ENCODE results near the gene MRAS. TPM values are rescaled to one million over a fixed set of nuclear protein-coding genes. Genes with fewer than 3 reads are reported as not detected.

MRAS gene
- polyA plus RNA-seq, 4 donors, result 0.45 to 10.1 (median 3.6) TPM

- peaks cover 0 to 16% (median 0%) of the 10 kb centered on the region in 3 donors for H3K4me1 ChIP-seq (ENCODE audit: control insufficient read depth in 3 of 3, insufficient read depth in 2 of 3, low read depth in 1 of 3, low read length in 2 of 3)
- no peak overlapping the region for H3K4me3 ChIP-seq (ENCODE audit: low read depth in 1 of 3, low read length in 3 of 3)
- peaks cover 0 to 3% (median 0%) of the 10 kb centered on the region in 3 donors for H3K36me3 ChIP-seq (ENCODE audit: control insufficient read depth in 3 of 3, insufficient read depth in 2 of 3, low read depth in 1 of 3, low read length in 3 of 3)
- H3K27me3 ChIP-seq (ENCODE audit: control insufficient read depth in 3 of 3, insufficient read depth in 3 of 3, low read length in 3 of 3), result peaks cover 2 to 28% (median 10%) of the 10 kb centered on the region in 3 donors
- DNase-seq (no peak), FAIRE-seq (no peak)
- no peaks in the 10 kb centered on the region for H3K9me3 ChIP-seq (ENCODE audit: control insufficient read depth in 2 of 2, insufficient read depth in 1 of 2, low read depth in 1 of 2, low read length in 1 of 2)
- no peak overlapping the region for H3K27ac ChIP-seq (ENCODE audit: low read depth in 1 of 3, low read length in 2 of 3)
- WGBS, 3 donors, result 78 to 90% (median 83%) methylated on average over 3 of the region's 3 CpGs
Observed at GRCh38 chr3:138440596-138440995, 92.2 kb downstream of the MRAS start.

- FAIRE-seq (no peak), DNase-seq (no peak)
- Histone ChIP-seq H3K4me1 (ENCODE audit: control insufficient read depth in 3 of 3, insufficient read depth in 2 of 3, low read depth in 1 of 3, low read length in 2 of 3) (peaks cover 0 to 14% (median 0%) of the 10 kb centered on the region in 3 donors), H3K27ac (ENCODE audit: low read depth in 1 of 3, low read length in 2 of 3) (no peak overlapping the region), H3K36me3 (ENCODE audit: control insufficient read depth in 3 of 3, insufficient read depth in 2 of 3, low read depth in 1 of 3, low read length in 3 of 3) (peaks cover 0 to 3% (median 0%) of the 10 kb centered on the region in 3 donors), H3K9me3 (ENCODE audit: control insufficient read depth in 2 of 2, insufficient read depth in 1 of 2, low read depth in 1 of 2, low read length in 1 of 2) (no peaks in the 10 kb centered on the region), H3K27me3 (ENCODE audit: control insufficient read depth in 3 of 3, insufficient read depth in 3 of 3, low read length in 3 of 3) (peaks cover 0 to 21% (median 4%) of the 10 kb centered on the region in 3 donors), H3K4me3 (ENCODE audit: low read depth in 1 of 3, low read length in 3 of 3) (no peak overlapping the region)
- 95 to 100% (median 96%) methylated on average over 2 of the region's 2 CpGs for WGBS, 3 donors
Observed at GRCh38 chr3:138441256-138441655, 92.9 kb downstream of the MRAS start.

GRCh38 chr3:138441742-138442141, 93.4 kb downstream of the MRAS start:
- peaks cover 0 to 14% (median 0%) of the 10 kb centered on the region in 3 donors for H3K4me1 ChIP-seq (ENCODE audit: control insufficient read depth in 3 of 3, insufficient read depth in 2 of 3, low read depth in 1 of 3, low read length in 2 of 3)
- peaks cover 0 to 3% (median 0%) of the 10 kb centered on the region in 3 donors for H3K36me3 ChIP-seq (ENCODE audit: control insufficient read depth in 3 of 3, insufficient read depth in 2 of 3, low read depth in 1 of 3, low read length in 3 of 3)
- H3K27ac ChIP-seq (ENCODE audit: low read depth in 1 of 3, low read length in 2 of 3), result no peak overlapping the region
- 71 to 75% (median 75%) methylated on average over 2 of the region's 2 CpGs for WGBS, 3 donors
- no peaks in the 10 kb centered on the region for H3K9me3 ChIP-seq (ENCODE audit: control insufficient read depth in 2 of 2, insufficient read depth in 1 of 2, low read depth in 1 of 2, low read length in 1 of 2)
- H3K27me3 ChIP-seq (ENCODE audit: control insufficient read depth in 3 of 3, insufficient read depth in 3 of 3, low read length in 3 of 3), result peaks cover 0 to 16% (median under 1%) of the 10 kb centered on the region in 3 donors
- FAIRE-seq, result no peak
- no peak for DNase-seq
- H3K4me3 ChIP-seq (ENCODE audit: low read depth in 1 of 3, low read length in 3 of 3), result no peak overlapping the region

- Histone ChIP-seq H3K36me3 (ENCODE audit: control insufficient read depth in 3 of 3, insufficient read depth in 2 of 3, low read depth in 1 of 3, low read length in 3 of 3) (peaks cover 0 to 3% (median 0%) of the 10 kb centered on the region in 3 donors), H3K27me3 (ENCODE audit: control insufficient read depth in 3 of 3, insufficient read depth in 3 of 3, low read length in 3 of 3) (peaks cover 0 to 9% (median 0%) of the 10 kb centered on the region in 3 donors), H3K9me3 (ENCODE audit: control insufficient read depth in 2 of 2, insufficient read depth in 1 of 2, low read depth in 1 of 2, low read length in 1 of 2) (no peaks in the 10 kb centered on the region), H3K4me1 (ENCODE audit: control insufficient read depth in 3 of 3, insufficient read depth in 2 of 3, low read depth in 1 of 3, low read length in 2 of 3) (peaks cover 0 to 14% (median 0%) of the 10 kb centered on the region in 3 donors), H3K4me3 (ENCODE audit: low read depth in 1 of 3, low read length in 3 of 3) (no peak overlapping the region), H3K27ac (ENCODE audit: low read depth in 1 of 3, low read length in 2 of 3) (peak overlapping the region in 1 of 3 donors; percentile 10)
- no peak for FAIRE-seq
- DNase-seq, result peak; percentile 66 to 84
- 23 to 56% (median 51%) methylated on average over 5 of the region's 5 CpGs for WGBS, 3 donors
Observed at GRCh38 chr3:138442433-138442832, 94.1 kb downstream of the MRAS start.

- H3K4me3 ChIP-seq (ENCODE audit: low read depth in 1 of 3, low read length in 3 of 3), result no peak overlapping the region
- DNase-seq (no peak), FAIRE-seq (no peak)
- 61 to 80% (median 71%) methylated on average over 2 of the region's 2 CpGs for WGBS, 3 donors
- peaks cover 0 to 14% (median 0%) of the 10 kb centered on the region in 3 donors for H3K4me1 ChIP-seq (ENCODE audit: control insufficient read depth in 3 of 3, insufficient read depth in 2 of 3, low read depth in 1 of 3, low read length in 2 of 3)
- H3K27me3 ChIP-seq (ENCODE audit: control insufficient read depth in 3 of 3, insufficient read depth in 3 of 3, low read length in 3 of 3), result peaks cover 0 to 7% (median 0%) of the 10 kb centered on the region in 3 donors
- peaks cover 0 to 3% (median 0%) of the 10 kb centered on the region in 3 donors for H3K36me3 ChIP-seq (ENCODE audit: control insufficient read depth in 3 of 3, insufficient read depth in 2 of 3, low read depth in 1 of 3, low read length in 3 of 3)
- no peaks in the 10 kb centered on the region for H3K9me3 ChIP-seq (ENCODE audit: control insufficient read depth in 2 of 2, insufficient read depth in 1 of 2, low read depth in 1 of 2, low read length in 1 of 2)
- H3K27ac ChIP-seq (ENCODE audit: low read depth in 1 of 3, low read length in 2 of 3), result peak overlapping the region in 1 of 3 donors; percentile 10
Observed at GRCh38 chr3:138443091-138443490, 94.7 kb downstream of the MRAS start.

- Histone ChIP-seq H3K9me3 (ENCODE audit: control insufficient read depth in 2 of 2, insufficient read depth in 1 of 2, low read depth in 1 of 2, low read length in 1 of 2) (no peaks in the 10 kb centered on the region), H3K4me1 (ENCODE audit: control insufficient read depth in 3 of 3, insufficient read depth in 2 of 3, low read depth in 1 of 3, low read length in 2 of 3) (peaks cover 0 to 14% (median 0%) of the 10 kb centered on the region in 3 donors), H3K27me3 (ENCODE audit: control insufficient read depth in 3 of 3, insufficient read depth in 3 of 3, low read length in 3 of 3) (peaks cover 0 to 7% (median 0%) of the 10 kb centered on the region in 3 donors), H3K36me3 (ENCODE audit: control insufficient read depth in 3 of 3, insufficient read depth in 2 of 3, low read depth in 1 of 3, low read length in 3 of 3) (peaks cover 0 to 3% (median 0%) of the 10 kb centered on the region in 3 donors), H3K4me3 (ENCODE audit: low read depth in 1 of 3, low read length in 3 of 3) (no peak overlapping the region), H3K27ac (ENCODE audit: low read depth in 1 of 3, low read length in 2 of 3) (no peak overlapping the region)
- FAIRE-seq (no peak), DNase-seq (no peak)
- WGBS, 3 donors, result 88 to 94% (median 92%) methylated on average over 14 of the region's 14 CpGs
Observed at GRCh38 chr3:138443521-138444503, 95.4 kb downstream of the MRAS start.

- Histone ChIP-seq H3K4me3 (ENCODE audit: low read depth in 1 of 3, low read length in 3 of 3) (no peak overlapping the region), H3K27ac (ENCODE audit: low read depth in 1 of 3, low read length in 2 of 3) (no peak overlapping the region), H3K36me3 (ENCODE audit: control insufficient read depth in 3 of 3, insufficient read depth in 2 of 3, low read depth in 1 of 3, low read length in 3 of 3) (peaks cover 0 to 3% (median 0%) of the 10 kb centered on the region in 3 donors), H3K9me3 (ENCODE audit: control insufficient read depth in 2 of 2, insufficient read depth in 1 of 2, low read depth in 1 of 2, low read length in 1 of 2) (no peaks in the 10 kb centered on the region), H3K4me1 (ENCODE audit: control insufficient read depth in 3 of 3, insufficient read depth in 2 of 3, low read depth in 1 of 3, low read length in 2 of 3) (peaks cover 0 to 14% (median 0%) of the 10 kb centered on the region in 3 donors), H3K27me3 (ENCODE audit: control insufficient read depth in 3 of 3, insufficient read depth in 3 of 3, low read length in 3 of 3) (no peaks in the 10 kb centered on the region)
- WGBS, 3 donors, result 88 to 97% (median 89%) methylated on average over 7 of the region's 7 CpGs
- no peak for DNase-seq
- no peak for FAIRE-seq
Observed at GRCh38 chr3:138445236-138445635, 96.9 kb downstream of the MRAS start.

- Histone ChIP-seq H3K4me3 (ENCODE audit: low read depth in 1 of 3, low read length in 3 of 3) (no peak overlapping the region), H3K9me3 (ENCODE audit: control insufficient read depth in 2 of 2, insufficient read depth in 1 of 2, low read depth in 1 of 2, low read length in 1 of 2) (no peaks in the 10 kb centered on the region), H3K4me1 (ENCODE audit: control insufficient read depth in 3 of 3, insufficient read depth in 2 of 3, low read depth in 1 of 3, low read length in 2 of 3) (peaks cover 0 to 14% (median 0%) of the 10 kb centered on the region in 3 donors), H3K27ac (ENCODE audit: low read depth in 1 of 3, low read length in 2 of 3) (no peak overlapping the region), H3K27me3 (ENCODE audit: control insufficient read depth in 3 of 3, insufficient read depth in 3 of 3, low read length in 3 of 3) (no peaks in the 10 kb centered on the region), H3K36me3 (ENCODE audit: control insufficient read depth in 3 of 3, insufficient read depth in 2 of 3, low read depth in 1 of 3, low read length in 3 of 3) (peaks cover 0 to 3% (median 0%) of the 10 kb centered on the region in 3 donors)
- 86 to 89% (median 88%) methylated on average over 4 of the region's 4 CpGs for WGBS, 3 donors
- FAIRE-seq (no peak), DNase-seq (no peak)
Observed at GRCh38 chr3:138445654-138446053, 97.3 kb downstream of the MRAS start.

Data from small intestine (tissue), 7 donors.